ENCODE results near the gene TSTD1. TPM values are rescaled to one million over a fixed set of nuclear protein-coding genes. Genes with fewer than 3 reads are reported as not detected.

Gene TSTD1
- total and polyA plus RNA-seq, 2 of the 8 experiments (the other 6 are each of a cell fraction or from before 2014, with no cell fraction given), result 60.9 to 314 TPM

DNA sequence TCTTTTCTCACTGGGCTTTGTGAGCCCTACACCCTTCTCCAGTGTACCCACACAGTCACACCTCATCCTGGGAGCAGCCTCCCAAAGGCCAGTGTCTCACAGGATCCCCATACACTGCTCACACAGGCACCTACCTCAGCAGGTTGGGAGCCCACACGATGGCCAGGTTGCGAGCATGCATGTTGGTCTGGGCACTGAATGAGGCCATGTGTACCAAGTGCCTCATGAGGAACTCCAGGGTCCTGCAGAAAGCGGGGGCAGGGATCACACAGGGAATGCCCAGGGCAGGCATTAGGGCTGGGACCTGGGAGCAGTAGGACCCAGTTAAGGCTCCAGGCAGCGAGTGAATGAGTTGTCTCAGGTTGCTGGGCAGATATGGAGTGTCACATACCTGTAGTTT, 15.5 kb upstream of the TSTD1 start (continued):
- TF ChIP-seq KDM5A (IDR thresholded peaks at IDR 0.05; ENCODE audit: low read length) (no peak), SAP30 (IDR thresholded peaks at IDR 0.05; ENCODE audit: insufficient read depth, insufficient replicate concordance, low read length) (no peak), POU5F1 (IDR thresholded peaks at IDR 0.05; ENCODE audit: low read depth, low read length) (no peak), NRF1 (IDR thresholded peaks at IDR 0.05; ENCODE audit: low read depth, low read length) (no peak)

Data from H1 (cell line).